ENCODE data around the gene THBS3.

Gene THBS3

GRCh38 chr1:155188268-155188667 is 19.4 kb downstream of the THBS3 start:
- Histone ChIP-seq H3K4me2 (ENCODE audit: low read depth, low read length, poor library complexity, severe bottlenecking) (no peak overlapping the region), H3K9ac (ENCODE audit: low read depth, low read length, poor library complexity, severe bottlenecking) (no peak overlapping the region), H2AFZ (ENCODE audit: low read length) (no peak overlapping the region), H3K79me2 (ENCODE audit: insufficient read depth, low read length) (no peaks in the 10 kb centered on the region), H3K4me1 (ENCODE audit: insufficient read depth, low read length, poor library complexity, severe bottlenecking) (peaks cover 4% of the 10 kb centered on the region), H3F3A (ENCODE audit: low read depth) (no peaks in the 10 kb centered on the region), H3K4me3 (ENCODE audit: low read length, poor library complexity, severe bottlenecking) (no peak overlapping the region), H3K36me3 (ENCODE audit: insufficient read depth, low read length) (no peaks in the 10 kb centered on the region), H3K27me3 (ENCODE audit: insufficient read depth, low read length, poor library complexity, severe bottlenecking) (no peaks in the 10 kb centered on the region), H4K20me1 (ENCODE audit: insufficient read depth, low read length, poor library complexity, severe bottlenecking) (no peaks in the 10 kb centered on the region), H3K9me2 (replicated peaks; ENCODE audit: low read depth, low read length) (no peaks in the 10 kb centered on the region), H3K9me3 (ENCODE audit: insufficient read depth, low read depth, low read length) (no peaks in the 10 kb centered on the region)
- TF ChIP-seq CTCF (conservative IDR thresholded peaks at IDR 0.05; ENCODE audit: low read length) (no peak), EZH2phosphoT487 (IDR thresholded peaks at IDR 0.05; ENCODE audit: borderline replicate concordance) (no peak)

DNA sequence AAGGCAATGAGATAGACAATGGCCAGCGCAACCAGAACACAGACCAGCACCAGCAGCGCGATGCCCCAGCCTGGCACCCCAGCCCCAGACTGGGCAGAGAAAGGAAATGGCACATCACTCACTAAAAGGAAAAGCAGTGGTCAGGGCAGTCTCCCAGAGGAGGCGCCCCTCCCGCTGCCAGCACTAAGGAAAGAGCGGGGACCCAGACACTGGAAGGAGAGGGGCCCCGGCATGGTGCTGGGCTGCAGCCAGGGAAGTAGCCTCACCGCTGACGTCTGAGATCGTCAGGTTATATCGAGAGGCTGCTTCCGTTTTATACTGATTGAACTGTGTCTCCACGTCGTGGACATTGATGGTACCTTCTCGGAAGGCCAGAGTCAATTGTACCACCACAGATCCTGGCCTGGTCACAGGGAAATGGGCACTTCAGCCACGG is 20.2 kb downstream of the THBS3 start:
- Histone ChIP-seq H3K79me2 (ENCODE audit: insufficient read depth, low read length) (no peaks in the 10 kb centered on the region), H4K20me1 (ENCODE audit: insufficient read depth, low read length, poor library complexity, severe bottlenecking) (no peaks in the 10 kb centered on the region), H3K36me3 (ENCODE audit: insufficient read depth, low read length) (no peaks in the 10 kb centered on the region), H3F3A (ENCODE audit: low read depth) (no peaks in the 10 kb centered on the region), H3K9me3 (ENCODE audit: insufficient read depth, low read depth, low read length) (no peaks in the 10 kb centered on the region), H3K27me3 (ENCODE audit: insufficient read depth, low read length, poor library complexity, severe bottlenecking) (no peaks in the 10 kb centered on the region), H3K4me3 (ENCODE audit: low read length, poor library complexity, severe bottlenecking) (no peak overlapping the region), H3K4me2 (ENCODE audit: low read depth, low read length, poor library complexity, severe bottlenecking) (no peak overlapping the region), H2AFZ (ENCODE audit: low read length) (no peak overlapping the region), H3K9ac (ENCODE audit: low read depth, low read length, poor library complexity, severe bottlenecking) (no peak overlapping the region), H3K9me2 (replicated peaks; ENCODE audit: low read depth, low read length) (no peaks in the 10 kb centered on the region), H3K4me1 (ENCODE audit: insufficient read depth, low read length, poor library complexity, severe bottlenecking) (no peaks in the 10 kb centered on the region)
- TF ChIP-seq CTCF (conservative IDR thresholded peaks at IDR 0.05; ENCODE audit: low read length) (no peak), EZH2phosphoT487 (IDR thresholded peaks at IDR 0.05; ENCODE audit: borderline replicate concordance) (no peak)

GRCh38 chr1:155186794-155187455 is 20.8 kb downstream of the THBS3 start:
- Histone ChIP-seq H3K79me2 (ENCODE audit: insufficient read depth, low read length) (no peaks in the 10 kb centered on the region), H3K36me3 (ENCODE audit: insufficient read depth, low read length) (no peaks in the 10 kb centered on the region), H3F3A (ENCODE audit: low read depth) (no peaks in the 10 kb centered on the region), H3K4me1 (ENCODE audit: insufficient read depth, low read length, poor library complexity, severe bottlenecking) (no peaks in the 10 kb centered on the region), H3K4me3 (ENCODE audit: low read length, poor library complexity, severe bottlenecking) (no peak overlapping the region), H4K20me1 (ENCODE audit: insufficient read depth, low read length, poor library complexity, severe bottlenecking) (no peaks in the 10 kb centered on the region), H3K27me3 (ENCODE audit: insufficient read depth, low read length, poor library complexity, severe bottlenecking) (no peaks in the 10 kb centered on the region), H3K9ac (ENCODE audit: low read depth, low read length, poor library complexity, severe bottlenecking) (no peak overlapping the region), H3K9me2 (replicated peaks; ENCODE audit: low read depth, low read length) (no peaks in the 10 kb centered on the region), H2AFZ (ENCODE audit: low read length) (no peak overlapping the region), H3K9me3 (ENCODE audit: insufficient read depth, low read depth, low read length) (no peaks in the 10 kb centered on the region), H3K4me2 (ENCODE audit: low read depth, low read length, poor library complexity, severe bottlenecking) (no peak overlapping the region)
- TF ChIP-seq CTCF (conservative IDR thresholded peaks at IDR 0.05; ENCODE audit: low read length), result no peak
- TF ChIP-seq EZH2phosphoT487 (IDR thresholded peaks at IDR 0.05; ENCODE audit: borderline replicate concordance), result no peak

Data from Loucy (cell line).